Panc1 (cell line): ENCODE results near the gene IFITM2. TPM values are rescaled to one million over a fixed set of nuclear protein-coding genes. Genes with fewer than 3 reads are reported as not detected.

ENCODE experiments used
- ATAC-seq: fragments of 200-7000 bp; cut with Tn5 transposase; 2 replicates; pipeline ENCODE4 v1.9.1; 2020; ENCODE audit warnings: mild to moderate bottlenecking, moderate library complexity
- BruUV-seq: library from RNA; stranded (reverse); fragments of 400-500 nt; replicated peaks from 2 replicates; lab custom pipeline; 2021; lab: Mats Ljungman, UMichigan
- CTCF ChIA-PET: fragments of 300-600 bp; sonication (Branson Sonifier 250); formaldehyde crosslinking; loops from one replicate; lab custom pipeline; 2022; ENCODE audit warnings: antibody characterized with exemption; lab: Charles Lee
- POLR2A ChIA-PET: fragments of 300-600 bp; sonication (Branson Sonifier 250); formaldehyde crosslinking; loops from one replicate; lab custom pipeline; 2022; ENCODE audit warnings: antibody characterized with exemption; lab: Charles Lee
- DNase-seq: peaks from one replicate; pipeline ENCODE4 v3.0.0-alpha.2; 2010; ENCODE audit warnings: low read depth, low spot score
- H3K27ac ChIP-seq: 2 replicates; pipeline ENCODE4 v1.5.1; 2011; ENCODE audit warnings: mild to moderate bottlenecking, low read length, inconsistent platforms
- H3K27me3 ChIP-seq: fragments of 200-500 bp; sonication (Bioruptor generic); 2 replicates; pipeline ENCODE4 v1.6.0; 2014; ENCODE audit warnings: low read length, inconsistent platforms; ENCODE audit not compliant: control insufficient read depth, insufficient read depth
- H3K36me3 ChIP-seq: fragments of 200-500 bp; sonication (Bioruptor generic); 2 replicates; pipeline ENCODE4 v1.5.1; 2014; ENCODE audit warnings: inconsistent platforms, mild to moderate bottlenecking, low read length, moderate library complexity; ENCODE audit not compliant: control insufficient read depth, insufficient read depth
- H3K4me1 ChIP-seq: 2 replicates; pipeline ENCODE4 v1.5.1; 2011; ENCODE audit warnings: inconsistent platforms, mild to moderate bottlenecking, low read length, moderate library complexity; ENCODE audit not compliant: control insufficient read depth, insufficient read depth
- H3K4me3 ChIP-seq, 2 experiments: 2 replicates each; pipeline ENCODE4 v1.5.1; 2011 to 2012; ENCODE audit warnings: low read depth in 2 of 2, low read length in 2 of 2, mild to moderate bottlenecking in 2 of 2, inconsistent platforms in 1 of 2, moderate library complexity in 1 of 2
- H3K9me3 ChIP-seq: fragments of 200-500 bp; sonication (Bioruptor generic); 2 replicates; pipeline ENCODE4 v1.5.1; 2014; ENCODE audit warnings: low read depth, mild to moderate bottlenecking, inconsistent platforms, low read length, moderate library complexity; ENCODE audit not compliant: control insufficient read depth, insufficient read depth
- CTCF ChIP-seq: fragments of 450-650 bp; IDR thresholded peaks from 2 replicates; pipeline ENCODE4 v1.5.1; 2017; ENCODE audit warnings: mild to moderate bottlenecking
- POLR2AphosphoS5 ChIP-seq: IDR thresholded peaks from 2 replicates; pipeline ENCODE4 v1.6.1; 2012; ENCODE audit warnings: mild to moderate bottlenecking, low read depth, low read length, moderate library complexity
- SIN3A ChIP-seq: IDR thresholded peaks from 2 replicates; pipeline ENCODE4 v1.6.1; 2012; ENCODE audit warnings: low read depth, mild to moderate bottlenecking, low read length, moderate library complexity, borderline replicate concordance; ENCODE audit not compliant: insufficient read depth
- TCF7L2 ChIP-seq: IDR thresholded peaks from 2 replicates; pipeline ENCODE4 v1.6.1; 2011; ENCODE audit warnings: mild to moderate bottlenecking, low read depth, low read length, inconsistent platforms
- in situ Hi-C: cut with HindIII; loops from 2 replicates; pipeline ENCODE4 v1.10.0; 2016; ENCODE audit warnings: low sequenced_read_pairs, low pct_unique_long_range_greater_than_20kb
- intact Hi-C: fragments of 100-400 bp; cut with micrococcal nuclease; formaldehyde crosslinking; loops from one replicate; pipeline ENCODE4 v1.10.0; 2022; ENCODE audit not compliant: unreplicated experiment
- total RNA-seq: library from RNA; stranded (reverse); gene quantifications from one replicate; pipeline ENCODE4 v1.2.1, GENCODE V29; 2021; ENCODE audit not compliant: unreplicated experiment
- TF ChIP-seq, protein P1 (sequence below), 2 experiments: IDR thresholded peaks; 2 replicates each; pipeline ENCODE4 v1.6.1; 2011 to 2012; ENCODE audit warnings: low read depth in 2 of 2, control low read depth in 1 of 2, low read length in 1 of 2, mild to moderate bottlenecking in 1 of 2, moderate library complexity in 1 of 2; ENCODE audit not compliant: insufficient read depth in 1 of 2

IFITM2 gene
- total RNA-seq, 1 experiment from 2014 or later, result 183 TPM

DNA sequence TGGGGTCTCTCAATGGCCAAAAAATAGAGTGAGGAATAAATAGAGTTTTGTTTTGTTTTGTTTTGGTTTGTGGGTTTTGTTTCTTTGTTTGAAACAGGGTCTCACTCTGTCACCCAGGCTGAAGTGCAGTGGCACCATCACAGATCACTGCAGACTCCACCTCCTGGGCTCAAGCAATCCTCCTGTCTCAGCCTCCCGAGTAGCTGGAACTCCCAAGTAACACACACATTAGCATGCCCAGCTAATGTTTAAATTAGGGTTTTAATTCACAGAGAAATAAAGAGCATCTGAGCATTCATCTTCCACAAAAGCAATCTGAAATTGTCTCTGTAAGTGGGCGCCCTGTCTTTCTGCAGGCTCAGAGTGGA lies 22.3 kb downstream of the IFITM2 start:
- no TSS peak for BruUV-seq
- no peak overlapping the region for H3K4me3 ChIP-seq
- H3K9me3 ChIP-seq, result no peaks in the 10 kb centered on the region
- ChIA-PET CTCF (no interaction called here), POLR2A (no interaction called here)
- H3K27me3 ChIP-seq, result no peaks in the 10 kb centered on the region
- TF ChIP-seq, protein P1, sequence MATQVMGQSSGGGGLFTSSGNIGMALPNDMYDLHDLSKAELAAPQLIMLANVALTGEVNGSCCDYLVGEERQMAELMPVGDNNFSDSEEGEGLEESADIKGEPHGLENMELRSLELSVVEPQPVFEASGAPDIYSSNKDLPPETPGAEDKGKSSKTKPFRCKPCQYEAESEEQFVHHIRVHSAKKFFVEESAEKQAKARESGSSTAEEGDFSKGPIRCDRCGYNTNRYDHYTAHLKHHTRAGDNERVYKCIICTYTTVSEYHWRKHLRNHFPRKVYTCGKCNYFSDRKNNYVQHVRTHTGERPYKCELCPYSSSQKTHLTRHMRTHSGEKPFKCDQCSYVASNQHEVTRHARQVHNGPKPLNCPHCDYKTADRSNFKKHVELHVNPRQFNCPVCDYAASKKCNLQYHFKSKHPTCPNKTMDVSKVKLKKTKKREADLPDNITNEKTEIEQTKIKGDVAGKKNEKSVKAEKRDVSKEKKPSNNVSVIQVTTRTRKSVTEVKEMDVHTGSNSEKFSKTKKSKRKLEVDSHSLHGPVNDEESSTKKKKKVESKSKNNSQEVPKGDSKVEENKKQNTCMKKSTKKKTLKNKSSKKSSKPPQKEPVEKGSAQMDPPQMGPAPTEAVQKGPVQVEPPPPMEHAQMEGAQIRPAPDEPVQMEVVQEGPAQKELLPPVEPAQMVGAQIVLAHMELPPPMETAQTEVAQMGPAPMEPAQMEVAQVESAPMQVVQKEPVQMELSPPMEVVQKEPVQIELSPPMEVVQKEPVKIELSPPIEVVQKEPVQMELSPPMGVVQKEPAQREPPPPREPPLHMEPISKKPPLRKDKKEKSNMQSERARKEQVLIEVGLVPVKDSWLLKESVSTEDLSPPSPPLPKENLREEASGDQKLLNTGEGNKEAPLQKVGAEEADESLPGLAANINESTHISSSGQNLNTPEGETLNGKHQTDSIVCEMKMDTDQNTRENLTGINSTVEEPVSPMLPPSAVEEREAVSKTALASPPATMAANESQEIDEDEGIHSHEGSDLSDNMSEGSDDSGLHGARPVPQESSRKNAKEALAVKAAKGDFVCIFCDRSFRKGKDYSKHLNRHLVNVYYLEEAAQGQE (IDR thresholded peaks at IDR 0.05; ENCODE audit: insufficient read depth in 1 of 2, low read depth in 2 of 2, low read length in 1 of 2), result no peak
- TF ChIP-seq POLR2AphosphoS5 (no peak), SIN3A (no peak)
- in situ Hi-C loops, result no loop called here
- ATAC-seq (no peak), DNase-seq (no peak)
- no peaks in the 10 kb centered on the region for H3K36me3 ChIP-seq
- intact Hi-C loops, result no loop called here
- no peak overlapping the region for H3K27ac ChIP-seq
- H3K4me1 ChIP-seq, result peaks cover 24% of the 10 kb centered on the region

DNA sequence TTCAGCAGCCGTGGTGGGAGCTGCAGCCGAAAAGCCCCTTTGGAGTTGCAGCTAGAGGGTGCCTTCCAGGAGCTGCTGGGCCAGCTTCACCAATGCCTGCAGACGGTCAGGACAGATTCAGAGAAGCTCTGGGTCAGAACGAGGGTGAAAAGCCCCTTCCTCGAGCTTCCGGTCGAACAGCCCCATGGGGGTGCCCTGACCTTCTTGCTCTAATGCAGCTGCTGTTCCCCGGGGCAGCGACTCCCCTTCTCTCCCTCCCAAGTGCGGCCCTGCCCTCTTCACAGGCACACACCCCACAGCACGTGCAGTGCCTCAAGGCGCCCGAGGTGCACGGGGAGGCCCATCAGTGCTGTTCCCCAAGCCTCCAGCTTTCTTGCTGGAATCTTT lies 22.7 kb downstream of the IFITM2 start:
- no peak overlapping the region for H3K27ac ChIP-seq
- no peak overlapping the region for H3K4me3 ChIP-seq
- POLR2A ChIA-PET, result no interaction called here
- ATAC-seq (no peak), DNase-seq (no peak)
- in situ Hi-C loops (no loop called here), intact Hi-C loops (no loop called here)
- H3K36me3 ChIP-seq, result no peaks in the 10 kb centered on the region
- no peaks in the 10 kb centered on the region for H3K9me3 ChIP-seq
- BruUV-seq, result no TSS peak
- peaks cover 22% of the 10 kb centered on the region for H3K4me1 ChIP-seq
- CTCF ChIA-PET, result no interaction called here
- H3K27me3 ChIP-seq, result no peaks in the 10 kb centered on the region
- TF ChIP-seq TCF7L2 (no peak), CTCF (no peak), POLR2AphosphoS5 (no peak), SIN3A (no peak)
- TF ChIP-seq, protein P1 (IDR thresholded peaks at IDR 0.05; ENCODE audit: insufficient read depth in 1 of 2, low read depth in 2 of 2, low read length in 1 of 2), result no peak
